ENCODE results near the gene ITSN2.

ITSN2 gene

DNA sequence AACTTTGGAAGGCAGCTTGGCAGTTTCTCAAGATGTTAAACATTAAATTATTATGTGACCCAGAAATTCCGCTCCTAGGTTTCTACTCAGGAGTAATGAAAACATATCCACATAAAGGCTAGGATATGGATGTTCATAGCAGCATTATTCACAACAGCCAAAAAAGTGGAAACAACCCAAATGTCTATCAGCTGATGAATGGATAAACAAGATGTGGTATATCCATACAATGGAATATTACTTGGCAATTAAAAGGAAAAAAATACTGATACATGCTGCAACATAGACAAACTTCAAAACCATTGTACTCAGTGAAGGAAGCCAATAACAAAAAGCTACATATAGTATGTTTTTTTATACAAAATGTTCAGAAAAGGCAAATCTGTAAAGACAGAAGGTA is 197.8 kb downstream of the ITSN2 start:
- POLR2A ChIA-PET, result interaction anchor here (0.5 kb wide), 1 partner anchor 83 kb away, joined by 3 read pairs; no protein-coding TSS in a partner anchor
- CTCF ChIA-PET, result interaction anchor here (1.3 to 6.7 kb wide), 7 partner anchors 10 to 338 kb away, joined by 3 to 27 read pairs (median 9); partner anchors contain the start of genes ATAD2B, FAM228A and TP53I3
- DNase-seq (ENCODE audit: extremely low spot score), result no peak
- TF ChIP-seq, protein P1, sequence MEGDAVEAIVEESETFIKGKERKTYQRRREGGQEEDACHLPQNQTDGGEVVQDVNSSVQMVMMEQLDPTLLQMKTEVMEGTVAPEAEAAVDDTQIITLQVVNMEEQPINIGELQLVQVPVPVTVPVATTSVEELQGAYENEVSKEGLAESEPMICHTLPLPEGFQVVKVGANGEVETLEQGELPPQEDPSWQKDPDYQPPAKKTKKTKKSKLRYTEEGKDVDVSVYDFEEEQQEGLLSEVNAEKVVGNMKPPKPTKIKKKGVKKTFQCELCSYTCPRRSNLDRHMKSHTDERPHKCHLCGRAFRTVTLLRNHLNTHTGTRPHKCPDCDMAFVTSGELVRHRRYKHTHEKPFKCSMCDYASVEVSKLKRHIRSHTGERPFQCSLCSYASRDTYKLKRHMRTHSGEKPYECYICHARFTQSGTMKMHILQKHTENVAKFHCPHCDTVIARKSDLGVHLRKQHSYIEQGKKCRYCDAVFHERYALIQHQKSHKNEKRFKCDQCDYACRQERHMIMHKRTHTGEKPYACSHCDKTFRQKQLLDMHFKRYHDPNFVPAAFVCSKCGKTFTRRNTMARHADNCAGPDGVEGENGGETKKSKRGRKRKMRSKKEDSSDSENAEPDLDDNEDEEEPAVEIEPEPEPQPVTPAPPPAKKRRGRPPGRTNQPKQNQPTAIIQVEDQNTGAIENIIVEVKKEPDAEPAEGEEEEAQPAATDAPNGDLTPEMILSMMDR (IDR thresholded peaks at IDR 0.05; ENCODE audit: control extremely low read depth, extremely low read depth, low read depth, missing control alignments), result no peak

DNA sequence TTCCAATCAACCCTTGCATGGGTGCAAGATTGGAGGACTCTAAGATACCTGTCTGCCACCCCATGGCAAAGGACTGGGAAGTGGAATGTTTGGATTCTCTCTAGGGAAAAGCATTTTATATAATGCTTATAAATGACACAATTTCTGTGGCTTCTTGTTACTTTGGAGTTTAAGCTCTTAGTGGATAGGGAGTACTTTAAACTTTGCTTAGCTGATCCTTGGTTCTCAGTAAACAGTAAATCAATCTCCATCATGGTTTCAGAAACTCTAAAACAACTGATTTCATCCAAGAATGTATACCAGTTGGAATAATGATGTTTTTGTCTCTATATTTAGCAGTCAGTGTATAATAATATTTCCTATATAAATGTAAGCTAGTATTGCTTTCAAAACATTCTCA is 199.6 kb downstream of the ITSN2 start:
- no peak for DNase-seq (ENCODE audit: extremely low spot score)
- CTCF ChIA-PET, result interaction anchor here (6.7 kb wide), 1 partner anchor 336 kb away, joined by 27 read pairs; no protein-coding TSS in a partner anchor
- TF ChIP-seq, protein P1 (IDR thresholded peaks at IDR 0.05; ENCODE audit: control extremely low read depth, extremely low read depth, low read depth, missing control alignments), result no peak
- POLR2A ChIA-PET, result no interaction called here

DNA sequence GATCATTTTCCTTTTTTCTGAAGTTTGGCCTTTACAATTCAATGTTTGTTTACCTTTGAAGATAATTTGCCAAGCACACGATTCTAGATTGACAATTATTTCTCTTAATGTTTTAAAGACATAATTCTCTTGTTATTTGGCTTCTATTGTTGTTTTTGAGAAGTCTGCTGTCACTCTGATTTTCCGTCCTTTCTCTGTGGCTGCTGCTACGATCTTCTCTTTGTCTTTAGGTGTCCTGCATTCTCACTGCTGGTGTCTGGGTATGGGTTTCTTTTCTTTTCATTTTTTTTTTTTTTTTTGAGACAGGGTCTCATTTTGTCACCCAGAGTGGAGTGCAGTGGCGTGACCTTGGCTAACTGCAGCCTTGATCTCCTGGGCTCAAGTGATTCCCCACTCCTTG is 200.6 kb downstream of the ITSN2 start:
- ChIA-PET CTCF (no interaction called here), POLR2A (no interaction called here)
- TF ChIP-seq, protein P1 (IDR thresholded peaks at IDR 0.05; ENCODE audit: control extremely low read depth, extremely low read depth, low read depth, missing control alignments), result no peak
- DNase-seq (ENCODE audit: extremely low spot score), result no peak

DNA sequence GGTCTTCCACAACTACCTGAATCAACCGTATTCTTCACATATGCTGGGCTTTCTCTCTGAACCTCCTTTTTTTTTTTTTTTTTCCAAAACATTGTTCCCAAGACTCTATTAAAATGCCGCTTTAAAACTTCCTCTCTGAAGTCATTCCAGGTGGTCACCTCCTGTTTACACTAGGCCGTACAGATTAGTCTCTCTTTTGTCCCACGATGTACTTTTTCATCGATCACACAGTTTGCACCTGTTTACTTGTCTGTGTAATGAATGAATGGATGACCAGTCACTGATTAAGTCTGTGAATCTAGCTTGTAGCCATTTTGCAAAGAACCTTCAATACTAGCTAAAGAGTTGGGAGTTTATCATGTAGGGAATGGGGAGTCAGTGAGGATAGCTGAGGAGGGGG is 202.2 kb downstream of the ITSN2 start:
- TF ChIP-seq, protein P1 (IDR thresholded peaks at IDR 0.05; ENCODE audit: control extremely low read depth, extremely low read depth, low read depth, missing control alignments), result no peak
- ChIA-PET POLR2A (no interaction called here), CTCF (interaction anchor here (0.8 kb wide), 1 partner anchor 75 kb away, joined by 3 read pairs; no protein-coding TSS in a partner anchor)
- DNase-seq (ENCODE audit: extremely low spot score), result no peak

DNA sequence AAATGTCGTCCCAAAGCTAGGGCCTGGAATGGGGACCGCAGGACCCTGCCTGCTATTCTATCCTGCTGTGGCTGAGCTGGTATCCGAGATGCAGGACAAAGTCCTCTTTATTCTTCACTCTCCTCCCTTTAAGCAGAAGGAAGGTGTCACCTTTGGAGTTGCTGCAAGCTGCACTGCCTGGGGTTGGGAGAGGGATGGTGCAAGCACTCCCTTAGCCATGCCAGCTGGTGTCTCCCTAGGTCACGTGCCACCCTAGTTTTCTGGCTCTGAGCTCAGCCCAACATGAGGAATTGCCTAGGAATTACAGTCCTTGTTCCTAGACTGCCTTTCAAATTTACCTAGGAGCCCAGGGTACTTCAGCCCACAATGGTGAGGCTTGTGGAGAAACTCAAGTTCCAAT is 206.9 kb downstream of the ITSN2 start:
- ChIA-PET POLR2A (no interaction called here), CTCF (interaction anchor here (1.0 to 4.0 kb wide), 4 partner anchors 10 to 69 kb away, joined by 3 to 22 read pairs (median 3); partner anchors contain the start of genes PFN4 and TP53I3)
- DNase-seq (ENCODE audit: extremely low spot score), result no peak
- TF ChIP-seq, protein P1 (IDR thresholded peaks at IDR 0.05; ENCODE audit: control extremely low read depth, extremely low read depth, low read depth, missing control alignments), result no peak
